Spleen (tissue), 7 donors: Measurements from ENCODE around the gene TBXAS1.

Experiments
- POLR2A ChIP-seq, 3 donors: fragments of 450-650 bp; IDR thresholded peaks; one replicate each; pipeline ENCODE4 v1.5.1; 2017; ENCODE audit warnings: antibody characterized with exemption in 3 of 3, mild to moderate bottlenecking in 1 of 3
- TF ChIP-seq, protein P1 (sequence below), 11 experiments: fragments of 200-600 bp in 7 of 11; fragments of 450-650 bp in 4 of 11; sonication (generic) in 4 of 11; IDR thresholded peaks in 8 of 11; conservative IDR thresholded peaks in 3 of 11; 1 replicate in 7 of 11; 2 replicates in 4 of 11; pipeline versions ENCODE4 v1.4.0 to v1.8.0; 2016 to 2021; ENCODE audit warnings: antibody characterized with exemption in 11 of 11, inconsistent platforms in 4 of 11, mild to moderate bottlenecking in 1 of 11
- donor health status: DM: no; HTN: no; CAD: no; lungs with moderate emphysema.
- donor health status: DM: no; HTN: no; CAD: no.
- donor health status: DM: no; HTN: no; CAD: no.

GRCh38 chr7:140047197-140047596, 218.1 kb downstream of the TBXAS1 start:
- TF ChIP-seq, protein P1, sequence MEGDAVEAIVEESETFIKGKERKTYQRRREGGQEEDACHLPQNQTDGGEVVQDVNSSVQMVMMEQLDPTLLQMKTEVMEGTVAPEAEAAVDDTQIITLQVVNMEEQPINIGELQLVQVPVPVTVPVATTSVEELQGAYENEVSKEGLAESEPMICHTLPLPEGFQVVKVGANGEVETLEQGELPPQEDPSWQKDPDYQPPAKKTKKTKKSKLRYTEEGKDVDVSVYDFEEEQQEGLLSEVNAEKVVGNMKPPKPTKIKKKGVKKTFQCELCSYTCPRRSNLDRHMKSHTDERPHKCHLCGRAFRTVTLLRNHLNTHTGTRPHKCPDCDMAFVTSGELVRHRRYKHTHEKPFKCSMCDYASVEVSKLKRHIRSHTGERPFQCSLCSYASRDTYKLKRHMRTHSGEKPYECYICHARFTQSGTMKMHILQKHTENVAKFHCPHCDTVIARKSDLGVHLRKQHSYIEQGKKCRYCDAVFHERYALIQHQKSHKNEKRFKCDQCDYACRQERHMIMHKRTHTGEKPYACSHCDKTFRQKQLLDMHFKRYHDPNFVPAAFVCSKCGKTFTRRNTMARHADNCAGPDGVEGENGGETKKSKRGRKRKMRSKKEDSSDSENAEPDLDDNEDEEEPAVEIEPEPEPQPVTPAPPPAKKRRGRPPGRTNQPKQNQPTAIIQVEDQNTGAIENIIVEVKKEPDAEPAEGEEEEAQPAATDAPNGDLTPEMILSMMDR (IDR thresholded peaks at IDR 0.05 in 8 of 11, conservative IDR thresholded peaks at IDR 0.05 in 3 of 11), result no peak
- TF ChIP-seq POLR2A (IDR thresholded peaks at IDR 0.05), result no peak
